DMS114 treated with DMSO at 0.1 percent for 48 hours (cell line): ENCODE data around the gene CFAP58.

Experiments
- DNase-seq: peaks from one replicate; lab custom pipeline; 2025; ENCODE audit not compliant: unreplicated experiment; lab: John Stamatoyannopoulos, UW

The CFAP58 gene

GRCh38 chr10:104472957-104473745 lies 119.5 kb downstream of the CFAP58 start:
- DNase-seq = no peak

DNA sequence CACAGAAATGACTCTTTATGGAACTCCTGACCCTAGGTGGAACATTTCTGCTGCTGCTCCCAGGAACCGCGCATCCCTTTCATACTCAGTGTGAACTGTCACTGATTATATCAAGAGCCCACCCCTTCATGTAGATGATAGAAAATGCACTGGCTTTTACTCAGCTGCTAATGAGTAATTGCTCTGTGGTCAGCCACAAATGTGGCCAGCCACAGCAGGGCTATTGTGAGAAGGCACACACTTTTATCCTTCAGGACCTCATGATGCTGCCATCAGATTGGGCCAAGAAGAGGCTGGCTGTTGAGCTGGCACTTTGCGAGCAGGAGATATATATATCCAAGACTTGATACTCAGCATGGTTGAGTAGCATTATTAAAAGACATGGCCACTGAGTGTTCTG lies 124.7 kb downstream of the CFAP58 start:
- DNase-seq = no peak

DNA sequence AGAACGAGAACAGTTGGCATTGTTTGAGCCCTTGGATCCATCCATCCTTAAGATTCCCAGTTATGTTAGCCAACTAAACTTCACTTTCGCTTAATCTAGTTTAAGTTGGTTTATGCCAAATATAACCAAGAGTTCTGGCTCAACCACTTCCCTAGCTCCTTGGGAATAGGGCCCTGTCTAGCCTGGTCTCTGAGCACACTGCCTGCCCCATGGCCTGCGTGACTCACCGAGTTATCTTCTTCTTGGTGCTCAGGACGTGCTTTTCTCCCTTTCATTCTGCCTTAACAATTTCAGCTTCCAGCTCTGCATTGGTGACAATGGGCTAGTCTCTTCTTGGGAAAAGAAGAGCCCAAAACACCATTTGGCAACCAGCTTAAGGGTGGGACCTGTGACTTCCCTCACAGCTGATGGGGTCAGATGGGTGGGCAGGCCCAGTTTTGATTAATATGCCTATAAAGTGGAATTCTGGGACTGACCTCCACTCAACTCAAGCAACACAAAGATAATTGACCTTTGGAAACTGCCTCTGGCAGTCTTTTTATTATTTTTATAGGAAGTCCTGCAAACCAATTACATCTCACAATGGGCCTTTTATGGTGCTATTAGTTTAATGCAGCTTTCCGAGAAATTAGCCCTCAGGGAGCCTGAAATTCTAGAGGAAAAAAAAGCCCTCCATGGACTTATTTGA lies 126.4 kb downstream of the CFAP58 start:
- DNase-seq = no peak

- DNase-seq = no peak
Observed at GRCh38 chr10:104480797-104481196, 127.2 kb downstream of the CFAP58 start.

GRCh38 chr10:104483582-104483981 lies 129.9 kb downstream of the CFAP58 start:
- no peak for DNase-seq

DNA sequence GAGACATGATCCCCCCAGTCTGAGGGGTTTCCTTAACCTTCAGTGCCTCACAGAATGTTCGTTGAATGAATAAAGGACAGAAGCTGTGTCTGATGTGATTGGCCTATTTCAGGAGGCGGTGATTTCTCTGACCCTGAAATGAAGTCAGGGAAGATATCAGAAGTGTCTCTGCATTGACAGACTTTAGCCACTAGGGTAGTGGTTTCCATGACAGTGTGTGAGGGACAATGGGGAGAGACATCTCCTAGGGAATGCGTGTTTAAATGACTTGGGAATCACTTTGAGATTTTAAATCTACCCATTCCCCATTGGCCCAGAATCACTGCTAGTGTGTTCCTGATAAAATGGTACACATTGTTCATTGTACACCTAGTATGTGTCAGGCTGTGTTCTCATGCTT lies 132.0 kb downstream of the CFAP58 start:
- no peak for DNase-seq

- DNase-seq = no peak
Observed at GRCh38 chr10:104486803-104487202, 133.2 kb downstream of the CFAP58 start.

- DNase-seq = no peak
Observed at GRCh38 chr10:104487794-104488438, 134.3 kb downstream of the CFAP58 start.

GRCh38 chr10:104488439-104488832 lies 134.8 kb downstream of the CFAP58 start:
- DNase-seq = no peak

GRCh38 chr10:104492329-104492940 lies 138.8 kb downstream of the CFAP58 start:
- no peak for DNase-seq

DNA sequence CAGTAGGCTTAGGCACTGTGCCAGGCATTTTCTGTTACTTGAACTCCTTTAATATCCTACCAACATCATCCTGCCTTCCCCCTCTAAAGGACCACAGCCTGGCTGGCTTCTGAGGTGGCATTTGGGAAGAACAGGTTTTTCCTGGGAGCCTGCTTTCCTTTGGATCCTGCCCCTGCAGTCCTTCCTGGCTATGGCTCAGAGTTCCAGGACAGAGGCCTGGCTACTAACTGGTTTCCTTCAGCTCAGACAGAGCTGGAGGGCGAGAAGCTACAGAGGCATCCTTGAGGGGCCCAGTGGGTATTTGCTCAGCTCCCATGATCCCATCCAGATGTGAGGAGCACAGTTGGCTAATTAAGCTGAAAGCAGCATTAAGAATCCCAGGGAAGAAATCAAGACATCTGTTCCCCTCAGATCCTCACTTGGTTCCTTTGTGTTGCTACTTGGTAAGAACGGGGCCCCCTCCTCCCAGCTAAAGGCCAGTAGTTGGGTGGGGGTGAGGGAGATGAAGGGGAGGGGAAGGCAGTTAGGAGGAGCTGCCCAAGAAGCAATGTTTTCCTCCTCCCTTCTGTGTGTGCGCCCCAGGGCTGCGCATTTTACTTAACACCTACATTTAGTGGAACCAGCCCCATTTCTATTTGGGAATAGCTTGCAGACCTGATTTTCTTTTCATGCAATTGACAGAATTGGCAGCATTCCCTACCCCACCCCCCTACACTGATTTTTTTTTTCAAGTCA lies 144.9 kb downstream of the CFAP58 start:
- no peak for DNase-seq

GRCh38 chr10:104501449-104501848 lies 147.8 kb downstream of the CFAP58 start:
- no peak for DNase-seq

- no peak for DNase-seq
Observed at GRCh38 chr10:104501864-104502579, 148.4 kb downstream of the CFAP58 start.

DNA sequence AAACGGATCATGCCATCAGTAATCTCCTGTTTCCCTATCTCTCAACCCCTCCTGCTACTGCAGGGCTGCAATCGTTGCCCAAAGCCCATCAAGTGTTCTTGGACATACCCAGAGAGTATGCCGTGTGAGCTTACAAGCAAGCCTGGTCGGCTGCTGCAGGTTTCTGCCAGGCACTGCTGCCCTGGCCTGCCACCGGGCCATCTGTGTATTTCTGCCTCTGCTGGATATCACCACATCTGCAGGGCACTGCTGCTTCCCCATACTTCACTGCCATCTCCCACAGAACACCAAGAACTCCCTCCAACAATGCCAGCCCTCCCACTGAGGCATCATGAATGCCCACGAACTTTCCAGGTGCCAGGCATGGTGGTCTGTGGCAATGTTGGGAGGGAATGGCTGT lies 149.3 kb downstream of the CFAP58 start:
- DNase-seq = no peak
